Endothelial cell of umbilical vein (primary cell): ENCODE results near the gene BSND. TPM values are rescaled to one million over a fixed set of nuclear protein-coding genes. Genes with fewer than 3 reads are reported as not detected.

Experiments
- BruUV-seq: library from RNA; stranded (reverse); fragments of 400-500 nt; replicated peaks from 2 replicates; lab custom pipeline; 2021; lab: Mats Ljungman, UMichigan
- CTCF ChIA-PET: fragments of 300-600, 350-600 bp; sonication (Branson Sonifier 250); formaldehyde crosslinking; loops from one replicate; lab custom pipeline; 2021; ENCODE audit warnings: antibody characterized with exemption, inconsistent platforms; lab: Charles Lee
- POLR2A ChIA-PET: fragments of 300-600, 350-600 bp; sonication (Branson Sonifier 250); formaldehyde crosslinking; loops from one replicate; lab custom pipeline; 2021; ENCODE audit warnings: antibody characterized with exemption, inconsistent platforms; lab: Charles Lee
- DNase-seq: peaks from one replicate; pipeline ENCODE4 v3.0.0-alpha.2; 2011; ENCODE audit warnings: low read depth, low spot score
- FAIRE-seq: peaks from 2 replicates; lab custom pipeline; 2011; peaks lifted over from hg19 to GRCh38; lab: Jason Lieb, UNC
- H2AFZ ChIP-seq: 2 replicates; pipeline ENCODE4 v1.6.0; 2012; ENCODE audit warnings: low read depth, low read length, control low read depth, inconsistent platforms
- H3K27ac ChIP-seq: 2 replicates; pipeline ENCODE4 v1.5.1; 2011; ENCODE audit warnings: low read depth, mild to moderate bottlenecking, control low read depth, low read length, moderate library complexity; ENCODE audit not compliant: insufficient read depth
- H3K27me3 ChIP-seq, 2 experiments: 2 replicates each; pipeline versions ENCODE4 v1.6.0 to v1.6.1; 2011; ENCODE audit warnings: low read length in 2 of 2, mixed read lengths in 1 of 2; ENCODE audit not compliant: control insufficient read depth in 2 of 2, insufficient read depth in 2 of 2
- H3K36me3 ChIP-seq, 2 experiments: 2 replicates in 1 of 2; 3 replicates in 1 of 2; pipeline ENCODE4 v1.5.1; 2011; ENCODE audit warnings: low read length in 2 of 2, mild to moderate bottlenecking in 1 of 2, moderate library complexity in 1 of 2; ENCODE audit not compliant: control insufficient read depth in 2 of 2, insufficient read depth in 2 of 2; ENCODE audit errors: extremely low read depth in 1 of 2
- H3K4me1 ChIP-seq: 3 replicates; pipeline ENCODE4 v1.5.1; 2011; ENCODE audit warnings: mild to moderate bottlenecking, low read length; ENCODE audit not compliant: control insufficient read depth, insufficient read depth; ENCODE audit errors: extremely low read depth
- H3K4me2 ChIP-seq: 2 replicates; pipeline ENCODE4 v1.6.1; 2011; ENCODE audit warnings: low read length, control low read depth, mixed read lengths; ENCODE audit not compliant: insufficient read depth
- H3K4me3 ChIP-seq, 3 experiments: fragments of 200-600 bp in 1 of 3; sonication (generic), shearing (Covaris generic) in 1 of 3; replicated peaks in 1 of 3; 2 replicates each; pipeline ENCODE4 v1.5.1; 2011 to 2016; ENCODE audit warnings: control low read depth in 3 of 3, low read length in 3 of 3, mild to moderate bottlenecking in 2 of 3, inconsistent platforms in 1 of 3, low read depth in 1 of 3, moderate library complexity in 1 of 3; ENCODE audit not compliant: insufficient read depth in 1 of 3
- H3K79me2 ChIP-seq: 2 replicates; pipeline ENCODE4 v1.6.0; 2012; ENCODE audit warnings: low read length, inconsistent platforms; ENCODE audit not compliant: control insufficient read depth, insufficient read depth
- H3K9ac ChIP-seq: replicated peaks from 2 replicates; pipeline ENCODE3; 2011; ENCODE audit warnings: low read length, control low read depth; ENCODE audit not compliant: insufficient read depth; ENCODE audit errors: extremely low read depth
- H3K9me1 ChIP-seq: replicated peaks from 3 replicates; pipeline ENCODE4 v1.6.0; 2011; ENCODE audit warnings: mild to moderate bottlenecking, low read length; ENCODE audit not compliant: control insufficient read depth, insufficient read depth; ENCODE audit errors: extremely low read depth
- H3K9me3 ChIP-seq: replicated peaks from 2 replicates; pipeline ENCODE4 v1.5.1; 2012; ENCODE audit warnings: low read length, inconsistent platforms; ENCODE audit not compliant: control insufficient read depth, insufficient read depth
- H4K20me1 ChIP-seq: replicated peaks from 2 replicates; pipeline ENCODE3; 2011; ENCODE audit warnings: mild to moderate bottlenecking, low read length; ENCODE audit not compliant: control insufficient read depth, insufficient read depth; ENCODE audit errors: extremely low read depth
- EZH2 ChIP-seq: IDR thresholded peaks from 2 replicates; pipeline ENCODE4 v1.6.1; 2012; ENCODE audit warnings: borderline replicate concordance, low read depth, mild to moderate bottlenecking, moderate library complexity, low read length, inconsistent platforms; ENCODE audit not compliant: severe bottlenecking
- FOS ChIP-seq: IDR thresholded peaks from 2 replicates; pipeline ENCODE4 v1.6.1; 2011; ENCODE audit warnings: mild to moderate bottlenecking, low read length, moderate library complexity, borderline replicate concordance; ENCODE audit not compliant: insufficient read depth
- GATA2 ChIP-seq: IDR thresholded peaks from 2 replicates; pipeline ENCODE4 v1.7.0; 2011; ENCODE audit warnings: low read depth, mild to moderate bottlenecking, moderate library complexity, mixed read lengths, low read length; ENCODE audit not compliant: insufficient read length, insufficient read depth
- JUN ChIP-seq: IDR thresholded peaks from 2 replicates; pipeline ENCODE4 v1.6.1; 2011; ENCODE audit warnings: borderline replicate concordance, low read depth; ENCODE audit not compliant: insufficient read length, insufficient read depth
- MYC ChIP-seq: IDR thresholded peaks from one replicate; pipeline ENCODE4 v1.6.1; 2011; ENCODE audit warnings: mild to moderate bottlenecking, low read depth, low read length
- POLR2A ChIP-seq: IDR thresholded peaks from 2 replicates; pipeline ENCODE4 v1.6.1; 2012; ENCODE audit warnings: low read depth, mild to moderate bottlenecking, control low read depth, low read length
- POLR2AphosphoS5 ChIP-seq: IDR thresholded peaks from 2 replicates; pipeline ENCODE4 v1.6.1; 2012; ENCODE audit warnings: low read depth, mild to moderate bottlenecking, control low read depth, low read length, moderate library complexity; ENCODE audit not compliant: insufficient read depth
- dilution Hi-C: fragments of 300-500 bp; cut with MboI; formaldehyde crosslinking; loops from one replicate; pipeline ENCODE4 v1.15.0; 2019; ENCODE audit warnings: low sequenced_read_pairs; ENCODE audit not compliant: extremely low pct_ligation_motif_present
- intact Hi-C: fragments of 100-400 bp; cut with micrococcal nuclease; formaldehyde crosslinking; loops from one replicate; pipeline ENCODE4 v1.10.0; 2022
- polyA plus RNA-seq, 4 experiments: library from polyadenylated mRNA; depleted of rRNA in 3 of 4; stranded (reverse) in 3 of 4; unstranded in 1 of 4; fragments of >200 nt; gene quantifications; 2 replicates each; pipeline versions ENCODE4 v1.2.1 to v1.2.3, GENCODE V29; 2011 to 2012; ENCODE audit warnings: missing spikeins in 1 of 4
- total RNA-seq: library from RNA; stranded (reverse); gene quantifications from 2 replicates; pipeline ENCODE4 v1.2.3, GENCODE V29; 2021
- TF ChIP-seq, protein P1 (sequence below), 2 donors: IDR thresholded peaks; 1 replicate in 1 of 2; 2 replicates in 1 of 2; pipeline ENCODE4 v1.5.1; 2011; ENCODE audit warnings: low read length in 2 of 2, mild to moderate bottlenecking in 2 of 2, moderate library complexity in 2 of 2, control low read depth in 1 of 2, inconsistent platforms in 1 of 2, low read depth in 1 of 2; ENCODE audit not compliant: insufficient read depth in 1 of 2; ENCODE audit errors: extremely low read depth in 1 of 2
- TF ChIP-seq, protein P2 (sequence below): IDR thresholded peaks from 2 replicates; pipeline ENCODE4 v1.6.1; 2011; ENCODE audit not compliant: insufficient read depth, insufficient read length

The BSND gene
- total and polyA plus RNA-seq, 2 donors (not counting 3 experiments of a cell fraction or from before 2014, with no cell fraction given), result not detected

DNA sequence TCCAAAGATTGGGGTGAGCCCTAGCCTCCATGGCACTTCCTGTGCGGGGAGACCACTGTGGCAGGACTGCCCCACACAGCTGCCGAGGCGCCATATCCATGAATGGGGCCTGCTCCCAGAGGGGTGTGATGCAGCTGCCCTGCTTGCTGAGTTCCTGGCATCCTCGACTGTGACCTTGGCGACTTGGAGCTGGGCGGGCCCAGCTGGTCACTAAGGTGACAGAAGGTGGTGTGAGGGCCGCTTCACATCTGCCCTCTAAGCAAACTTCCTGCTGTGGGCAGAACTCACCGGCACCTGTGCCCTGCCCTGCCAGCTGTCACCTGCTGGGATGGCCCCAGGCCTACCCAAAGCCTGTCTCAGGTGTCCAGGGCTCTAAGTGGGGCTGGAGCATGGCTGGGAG is 9.3 kb upstream of the BSND start:
- dilution Hi-C loops, result no loop called here
- Histone ChIP-seq H3K4me3 (no peak overlapping the region), H3K79me2 (no peaks in the 10 kb centered on the region), H3K9ac (no peak overlapping the region), H3K4me2 (no peak overlapping the region), H2AFZ (no peak overlapping the region), H4K20me1 (no peaks in the 10 kb centered on the region), H3K4me1 (no peaks in the 10 kb centered on the region), H3K27ac (no peak overlapping the region), H3K9me3 (no peaks in the 10 kb centered on the region), H3K36me3 (no peaks in the 10 kb centered on the region), H3K9me1 (no peaks in the 10 kb centered on the region), H3K27me3 (peaks cover 0 to 2% of the 10 kb centered on the region in 2 experiments)
- ChIA-PET POLR2A (no interaction called here), CTCF (interaction anchor here (1.0 to 25.0 kb wide), 3 partner anchors 12 to 44 kb away, joined by 3 to 918 read pairs (median 3); no protein-coding TSS in a partner anchor)
- DNase-seq, result no peak
- intact Hi-C loops, result no loop called here
- TF ChIP-seq POLR2AphosphoS5 (no peak), POLR2A (no peak), JUN (no peak), FOS (no peak), MYC (no peak), EZH2 (no peak), GATA2 (no peak)
- TF ChIP-seq, protein P1, sequence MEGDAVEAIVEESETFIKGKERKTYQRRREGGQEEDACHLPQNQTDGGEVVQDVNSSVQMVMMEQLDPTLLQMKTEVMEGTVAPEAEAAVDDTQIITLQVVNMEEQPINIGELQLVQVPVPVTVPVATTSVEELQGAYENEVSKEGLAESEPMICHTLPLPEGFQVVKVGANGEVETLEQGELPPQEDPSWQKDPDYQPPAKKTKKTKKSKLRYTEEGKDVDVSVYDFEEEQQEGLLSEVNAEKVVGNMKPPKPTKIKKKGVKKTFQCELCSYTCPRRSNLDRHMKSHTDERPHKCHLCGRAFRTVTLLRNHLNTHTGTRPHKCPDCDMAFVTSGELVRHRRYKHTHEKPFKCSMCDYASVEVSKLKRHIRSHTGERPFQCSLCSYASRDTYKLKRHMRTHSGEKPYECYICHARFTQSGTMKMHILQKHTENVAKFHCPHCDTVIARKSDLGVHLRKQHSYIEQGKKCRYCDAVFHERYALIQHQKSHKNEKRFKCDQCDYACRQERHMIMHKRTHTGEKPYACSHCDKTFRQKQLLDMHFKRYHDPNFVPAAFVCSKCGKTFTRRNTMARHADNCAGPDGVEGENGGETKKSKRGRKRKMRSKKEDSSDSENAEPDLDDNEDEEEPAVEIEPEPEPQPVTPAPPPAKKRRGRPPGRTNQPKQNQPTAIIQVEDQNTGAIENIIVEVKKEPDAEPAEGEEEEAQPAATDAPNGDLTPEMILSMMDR (IDR thresholded peaks at IDR 0.05; ENCODE audit: extremely low read depth in 1 of 2, insufficient read depth in 1 of 2, low read depth in 1 of 2, low read length in 2 of 2), result no peak
- TF ChIP-seq, protein P2, sequence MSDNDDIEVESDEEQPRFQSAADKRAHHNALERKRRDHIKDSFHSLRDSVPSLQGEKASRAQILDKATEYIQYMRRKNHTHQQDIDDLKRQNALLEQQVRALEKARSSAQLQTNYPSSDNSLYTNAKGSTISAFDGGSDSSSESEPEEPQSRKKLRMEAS, result no peak
- BruUV-seq, result no TSS peak
- no peak for FAIRE-seq
